GM12874 (cell line): ENCODE data around the gene ZMAT2.

Experiments used
- TF ChIP-seq, protein P1 (sequence below): IDR thresholded peaks from 2 replicates; pipeline ENCODE4 v1.5.1; 2011; ENCODE audit warnings: low read depth, mild to moderate bottlenecking, control low read depth, low read length, moderate library complexity; ENCODE audit not compliant: insufficient read depth

Gene ZMAT2

DNA sequence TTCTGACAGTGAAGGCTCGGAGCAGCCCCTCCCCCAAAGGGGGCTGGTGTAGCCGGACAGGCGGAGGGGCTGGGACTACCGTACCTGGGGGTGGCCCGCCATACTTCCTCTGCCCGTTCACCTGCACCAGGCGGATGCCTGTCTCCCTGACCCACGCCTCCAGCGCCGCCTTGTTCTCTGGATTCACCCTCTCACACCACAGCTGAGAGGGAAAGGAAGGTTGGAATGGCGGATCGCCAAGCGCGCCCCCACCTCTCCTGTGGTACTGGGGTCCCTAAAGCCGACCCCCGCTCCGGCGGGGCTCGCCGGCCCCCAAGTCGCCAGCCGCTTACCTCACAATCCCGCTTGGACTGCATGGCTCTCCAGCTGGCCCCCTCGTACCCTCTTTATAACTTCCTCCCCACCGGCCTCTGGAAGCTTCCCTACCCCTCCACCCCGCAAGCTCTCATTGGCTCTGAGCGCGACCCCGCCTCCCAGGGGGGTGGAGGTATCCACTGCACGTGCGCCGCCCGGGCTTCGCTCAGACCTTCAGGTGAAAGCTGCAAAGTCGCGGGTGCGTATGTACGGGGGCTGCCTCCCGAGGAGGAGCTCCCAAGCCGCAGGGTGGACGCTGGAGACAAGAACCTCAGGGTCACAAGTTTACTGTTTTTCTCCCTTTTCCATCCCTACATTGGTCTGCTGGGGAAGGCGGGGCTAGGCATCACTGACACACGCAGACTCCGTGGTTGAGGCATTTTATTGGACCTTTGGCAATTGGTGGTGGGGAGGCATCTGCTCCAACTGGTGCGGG, 26.9 kb upstream of the ZMAT2 start, which contains the start of gene DND1:
DND1 (minus strand) TSS at position 390 of the 790 bp plus-strand sequence; CDS start at position 356, 34 bp downstream.
- TF ChIP-seq, protein P1, sequence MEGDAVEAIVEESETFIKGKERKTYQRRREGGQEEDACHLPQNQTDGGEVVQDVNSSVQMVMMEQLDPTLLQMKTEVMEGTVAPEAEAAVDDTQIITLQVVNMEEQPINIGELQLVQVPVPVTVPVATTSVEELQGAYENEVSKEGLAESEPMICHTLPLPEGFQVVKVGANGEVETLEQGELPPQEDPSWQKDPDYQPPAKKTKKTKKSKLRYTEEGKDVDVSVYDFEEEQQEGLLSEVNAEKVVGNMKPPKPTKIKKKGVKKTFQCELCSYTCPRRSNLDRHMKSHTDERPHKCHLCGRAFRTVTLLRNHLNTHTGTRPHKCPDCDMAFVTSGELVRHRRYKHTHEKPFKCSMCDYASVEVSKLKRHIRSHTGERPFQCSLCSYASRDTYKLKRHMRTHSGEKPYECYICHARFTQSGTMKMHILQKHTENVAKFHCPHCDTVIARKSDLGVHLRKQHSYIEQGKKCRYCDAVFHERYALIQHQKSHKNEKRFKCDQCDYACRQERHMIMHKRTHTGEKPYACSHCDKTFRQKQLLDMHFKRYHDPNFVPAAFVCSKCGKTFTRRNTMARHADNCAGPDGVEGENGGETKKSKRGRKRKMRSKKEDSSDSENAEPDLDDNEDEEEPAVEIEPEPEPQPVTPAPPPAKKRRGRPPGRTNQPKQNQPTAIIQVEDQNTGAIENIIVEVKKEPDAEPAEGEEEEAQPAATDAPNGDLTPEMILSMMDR: no peak

DNA sequence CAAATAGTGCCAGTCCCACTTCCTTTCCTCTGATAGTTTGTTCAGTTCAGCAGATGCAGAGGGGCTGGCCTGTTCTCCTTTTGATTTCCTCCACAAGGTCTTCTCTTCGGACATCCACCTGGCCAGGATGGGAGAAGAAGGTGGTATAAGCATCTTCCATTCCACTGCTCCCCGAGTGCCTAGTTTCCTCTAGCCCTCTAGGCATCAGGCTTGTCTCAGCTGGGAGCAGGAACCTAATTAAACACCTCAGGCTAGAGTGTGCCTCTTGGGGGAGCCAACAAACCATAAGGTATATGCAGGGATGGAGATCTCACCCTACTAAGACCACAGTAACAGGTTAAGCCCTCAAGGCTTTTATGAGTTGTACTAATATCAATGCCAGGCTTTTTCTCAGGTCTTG, 26.0 kb upstream of the ZMAT2 start:
- TF ChIP-seq, protein P1: no peak

DNA sequence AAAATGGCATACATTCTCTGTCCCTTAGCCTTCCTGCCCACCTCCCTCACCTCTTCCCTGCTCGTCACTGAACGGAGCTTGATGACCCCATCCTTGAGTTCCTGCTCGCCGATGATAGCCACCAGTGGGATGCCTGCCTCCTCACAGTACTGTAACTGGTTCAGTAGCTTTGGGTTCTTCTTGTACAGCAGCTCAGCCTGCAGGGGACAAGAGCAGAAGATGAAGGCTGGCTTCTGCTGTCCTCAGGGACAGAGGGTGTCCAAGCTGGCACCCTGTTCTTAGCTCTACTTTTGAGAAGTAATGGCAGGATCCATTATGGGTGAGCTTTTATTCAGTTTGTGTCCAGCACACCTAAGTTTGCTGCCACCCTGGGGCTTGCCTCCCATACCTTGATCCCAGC, 25.6 kb upstream of the ZMAT2 start:
- TF ChIP-seq, protein P1: no peak

DNA sequence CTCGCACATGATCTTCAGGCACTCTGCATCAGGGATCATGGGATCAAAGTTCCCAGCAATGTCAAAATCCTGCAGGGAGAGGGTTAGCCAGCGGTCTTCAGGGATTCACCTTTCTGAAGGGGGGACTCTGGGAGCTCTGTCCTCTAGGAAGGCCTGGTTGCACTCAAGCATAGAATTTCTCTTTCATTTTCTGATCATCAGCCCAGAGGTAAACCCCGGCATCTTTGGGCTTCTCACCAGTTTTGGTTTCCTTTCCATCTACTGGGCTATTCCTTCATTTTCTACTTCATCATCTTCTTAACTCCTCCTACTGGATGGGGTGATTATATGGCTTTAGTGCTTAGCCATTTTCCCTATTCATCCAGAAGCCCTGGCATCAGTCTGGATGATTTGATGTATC, 22.3 kb upstream of the ZMAT2 start:
- TF ChIP-seq, protein P1: no peak

DNA sequence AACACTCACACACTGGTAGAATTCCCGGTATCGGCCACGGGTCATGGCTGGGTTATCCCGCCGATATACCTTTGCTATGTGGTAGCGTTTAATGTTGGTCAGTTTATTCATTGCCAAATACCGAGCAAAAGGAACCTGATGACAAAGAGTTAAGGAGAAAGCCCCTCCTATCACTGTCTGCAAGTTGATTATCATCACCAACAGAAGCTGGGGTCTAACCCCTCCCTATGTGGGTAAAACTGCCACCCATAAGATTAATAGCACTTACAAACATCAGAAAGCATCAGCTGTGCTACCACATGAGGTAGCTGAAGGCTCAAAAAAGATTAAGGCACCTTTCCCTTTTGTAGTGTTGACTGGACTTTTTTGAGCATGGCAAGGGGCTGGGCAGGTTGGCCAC, 21.3 kb upstream of the ZMAT2 start:
- TF ChIP-seq, protein P1: no peak

DNA sequence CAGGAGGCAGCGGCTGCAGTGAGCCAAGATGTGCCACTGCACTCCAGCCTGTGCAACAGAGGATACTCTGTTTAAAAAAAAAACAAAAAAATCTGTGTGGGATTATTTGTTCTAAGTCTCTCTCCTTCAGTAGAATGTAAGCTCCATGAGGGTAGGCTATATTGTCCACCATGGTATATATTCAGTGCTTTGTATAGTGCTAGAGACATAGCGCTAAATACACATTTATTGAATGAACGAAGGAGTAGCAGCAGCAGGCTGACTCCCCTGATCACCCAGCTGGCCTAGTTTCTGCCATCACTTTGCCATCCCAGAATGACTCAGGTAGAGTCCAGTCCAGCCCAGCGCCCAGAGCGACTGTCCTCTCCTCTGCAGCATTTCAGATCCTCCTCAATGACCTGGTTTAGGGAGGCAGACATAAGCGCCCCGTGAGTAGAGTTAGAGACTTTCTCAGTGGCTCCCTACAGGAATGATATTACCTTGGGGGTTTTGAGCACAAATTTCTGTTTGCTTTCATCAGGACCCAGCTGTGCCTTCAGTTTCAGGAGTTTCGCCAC, 9.8 kb upstream of the ZMAT2 start:
- TF ChIP-seq, protein P1: no peak

DNA sequence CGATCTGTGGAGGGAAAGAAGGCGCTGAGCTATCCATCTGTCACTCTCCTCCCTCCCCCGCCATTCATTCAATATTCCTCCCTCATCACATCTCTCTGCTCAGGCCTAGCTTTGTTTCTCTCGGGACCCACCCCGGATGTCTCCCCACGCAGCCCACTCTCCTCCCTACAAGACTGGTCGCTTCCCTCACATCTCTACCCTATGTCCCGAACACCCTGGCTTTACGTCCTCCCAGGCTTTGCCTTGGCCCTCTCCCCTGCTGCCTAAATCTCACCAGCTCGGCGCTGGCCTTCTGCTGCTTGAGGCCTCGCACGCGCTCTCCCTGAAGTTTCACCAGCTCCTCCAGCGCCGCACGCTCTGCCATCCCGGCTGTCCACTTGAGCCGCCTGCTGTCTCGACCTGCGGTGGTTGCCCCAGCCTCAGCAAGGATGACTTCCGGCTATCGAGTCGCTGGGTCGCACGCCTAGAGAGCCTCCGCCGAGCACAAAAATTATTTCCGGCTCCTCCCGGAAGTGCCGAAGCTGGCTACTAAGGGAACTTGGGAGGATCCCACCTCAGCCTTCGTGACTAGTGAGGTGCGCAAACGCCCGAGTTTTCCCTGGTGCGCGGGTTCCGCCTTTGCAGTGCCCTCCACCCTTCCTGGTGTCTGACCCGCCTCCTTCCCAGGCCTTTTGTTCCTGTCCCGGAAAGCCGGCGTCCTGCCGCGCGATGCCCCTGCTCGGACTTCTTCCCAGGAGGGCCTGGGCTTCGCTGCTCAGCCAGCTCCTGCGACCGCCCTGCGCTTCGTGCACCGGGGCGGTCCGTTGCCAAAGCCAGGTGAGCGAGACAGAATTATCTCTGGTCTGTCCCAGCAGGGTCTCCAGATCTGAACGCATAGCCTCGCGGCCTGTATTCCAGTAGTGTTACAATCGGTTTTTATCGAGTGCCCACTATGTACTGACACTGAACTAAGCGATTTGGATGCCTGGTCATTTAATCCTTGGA, 9.0 kb upstream of the ZMAT2 start, which contains the start of the genes HARS1 and HARS2:
HARS1 (minus strand) TSS at position 430 of the 984 bp plus-strand sequence; CDS start at position 364, 66 bp downstream.
HARS2 (plus strand) TSS at position 515 of the 984 bp plus-strand sequence; CDS start at position 709, 194 bp downstream.
- TF ChIP-seq, protein P1: no peak
